KBM-7 (cell line): ENCODE results near the gene AP3S1.

Source experiments
- DNase-seq: peaks from one replicate; pipeline ENCODE4 v3.0.0-alpha.2; 2015
- in situ Hi-C: fragments of 300-500 bp; cut with MboI; formaldehyde crosslinking; loops from 2 replicates; pipeline ENCODE4 v1.14.3; 2020; ENCODE audit warnings: low sequenced_read_pairs, low pct_unique_long_range_greater_than_20kb, mixed read lengths

AP3S1 gene

GRCh38 chr5:115956957-115957356 lies 115.2 kb downstream of the AP3S1 start:
- in situ Hi-C loops, result no loop called here
- DNase-seq, result no peak

- no peak for DNase-seq
- in situ Hi-C loops, result no loop called here
Observed at GRCh38 chr5:115961381-115962238, 119.9 kb downstream of the AP3S1 start.

DNA sequence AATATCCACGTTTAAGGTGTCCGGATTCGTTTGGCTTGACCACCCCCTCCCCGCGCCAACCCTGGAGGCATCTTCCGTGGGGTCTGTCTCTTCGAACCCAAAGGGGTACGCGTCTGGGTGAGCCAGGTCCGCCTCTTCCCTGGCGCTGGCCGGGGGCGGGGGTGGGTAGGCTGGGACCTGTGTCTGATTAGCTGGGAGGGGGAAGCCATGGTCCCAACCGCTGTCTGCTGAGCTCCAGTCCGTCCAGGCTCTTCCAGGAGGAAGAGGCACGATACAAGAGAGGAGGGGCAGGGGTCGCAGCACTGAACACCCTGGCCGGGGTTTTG lies 120.5 kb downstream of the AP3S1 start, which contains the start of gene LVRN:
Gene LVRN, plus strand, starts transcription at position 237 of the 326 bp plus-strand sequence. CDS start 143 bp downstream, outside the sequence.
- no peak for DNase-seq
- in situ Hi-C loops, result no loop called here

GRCh38 chr5:115962565-115963402 lies 121.0 kb downstream of the AP3S1 start:
- no peak for DNase-seq
- in situ Hi-C loops, result no loop called here

DNA sequence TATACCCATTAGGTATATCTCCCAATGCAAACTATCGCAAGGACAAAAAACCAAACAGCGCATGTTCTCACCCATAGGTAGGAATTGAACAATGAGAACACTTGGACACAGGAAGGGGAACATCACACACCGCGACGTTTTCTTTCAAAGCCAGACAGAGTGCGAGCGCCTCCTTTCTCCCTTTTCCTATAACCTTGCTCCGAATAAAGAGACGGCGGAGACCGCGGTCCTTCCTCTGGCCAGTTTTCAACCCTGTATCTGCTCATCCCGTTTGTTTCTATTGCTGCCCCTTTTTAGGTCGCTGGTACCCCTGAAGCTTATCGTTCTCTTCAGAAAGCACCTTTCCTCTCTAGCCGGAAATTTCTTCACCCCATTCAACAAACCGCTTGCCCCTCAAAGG lies 121.8 kb downstream of the AP3S1 start:
- in situ Hi-C loops, result no loop called here
- DNase-seq, result no peak
